ENCODE results near the gene NAA40.
A peak's percentile ranks its signal among the peaks of the same experiment; 100 is the strongest.

Gene NAA40

DNA sequence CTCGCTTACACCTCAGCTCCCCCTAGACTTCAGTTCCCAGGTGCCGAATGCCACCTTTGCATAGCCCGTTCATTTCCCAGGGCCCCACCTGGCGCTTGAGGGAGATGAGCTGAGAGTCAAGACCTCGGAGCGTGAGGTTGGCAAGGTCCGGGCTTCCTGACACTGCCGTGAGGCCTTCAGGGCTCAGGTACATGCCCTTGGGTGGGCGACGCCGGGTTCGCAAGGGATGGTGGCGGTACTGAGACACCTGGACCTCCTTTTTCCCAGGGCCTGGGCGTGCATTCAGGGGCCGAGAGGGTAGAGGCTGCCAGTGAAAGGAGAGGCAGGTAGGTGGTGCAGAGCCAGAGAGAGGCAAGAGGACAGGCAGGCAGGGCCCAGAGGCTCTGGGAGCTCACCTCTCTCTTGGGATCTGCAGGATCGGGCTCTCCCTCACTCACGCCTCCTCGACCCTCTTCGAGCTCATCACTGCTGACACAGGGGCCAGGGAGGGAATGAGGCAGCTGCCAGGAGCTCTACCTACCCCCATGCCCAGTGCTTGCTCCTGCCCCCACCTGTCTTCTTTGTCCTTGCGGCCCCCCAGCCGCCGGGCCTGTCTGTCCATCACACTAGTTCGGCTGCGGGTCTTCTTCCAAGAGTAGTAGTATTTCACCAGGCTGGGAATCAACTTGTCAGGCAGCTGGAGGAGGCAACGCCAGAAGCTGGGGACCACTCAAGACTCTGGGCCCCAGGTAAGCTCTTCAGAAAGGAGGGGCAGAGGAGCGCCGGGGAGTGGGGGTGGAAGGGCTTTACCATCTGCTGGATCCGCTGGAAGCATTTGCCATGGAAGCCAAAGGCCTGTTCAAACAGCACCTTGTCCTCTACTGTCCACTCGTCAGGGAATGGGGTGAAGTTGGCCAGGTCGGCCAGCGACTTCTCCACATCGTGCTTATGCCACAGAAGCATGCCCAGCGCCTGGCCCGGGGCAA lies 24.7 kb upstream of the NAA40 start:
- no peak for DNase-seq (ENCODE audit: low read depth)

DNA sequence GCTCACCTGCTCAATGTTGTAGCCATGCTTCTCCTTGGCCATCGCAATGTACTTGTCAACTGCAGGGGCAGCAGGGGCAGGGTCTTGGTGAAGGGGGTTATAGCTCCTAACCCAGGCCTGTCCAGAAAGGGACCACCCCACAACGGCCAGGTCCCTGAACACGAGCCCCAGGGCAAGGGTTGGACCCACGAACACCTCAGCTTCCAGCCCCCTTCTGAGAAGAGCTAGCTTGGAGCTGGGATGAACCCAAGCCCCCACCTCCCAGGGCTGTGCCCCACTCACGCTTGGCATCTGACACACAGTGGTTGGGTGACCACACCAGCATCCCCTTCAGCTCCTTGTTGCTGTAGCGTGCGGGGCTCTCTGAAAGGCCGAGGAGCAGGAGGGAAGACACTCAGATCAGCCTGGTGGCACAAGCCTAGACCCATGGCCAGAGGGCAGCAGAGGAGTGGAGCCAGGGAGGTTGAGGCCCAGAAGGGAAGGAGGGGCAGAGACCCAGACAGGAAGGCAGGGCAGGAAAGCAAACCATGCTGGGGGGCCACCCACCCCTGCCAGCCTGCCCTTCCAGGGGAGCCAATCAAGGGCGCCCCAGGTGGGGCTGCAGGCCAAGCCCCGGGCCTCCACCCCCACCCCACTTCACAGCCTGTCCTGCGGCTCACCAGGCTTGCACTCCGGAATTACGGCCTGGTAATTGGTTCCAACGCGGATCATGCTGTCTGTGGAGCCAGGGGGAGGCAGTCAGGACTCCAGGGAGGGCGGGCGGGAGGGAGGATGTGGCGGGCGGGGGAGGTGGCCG lies 23.7 kb upstream of the NAA40 start:
- DNase-seq (ENCODE audit: low read depth), result no peak

DNA sequence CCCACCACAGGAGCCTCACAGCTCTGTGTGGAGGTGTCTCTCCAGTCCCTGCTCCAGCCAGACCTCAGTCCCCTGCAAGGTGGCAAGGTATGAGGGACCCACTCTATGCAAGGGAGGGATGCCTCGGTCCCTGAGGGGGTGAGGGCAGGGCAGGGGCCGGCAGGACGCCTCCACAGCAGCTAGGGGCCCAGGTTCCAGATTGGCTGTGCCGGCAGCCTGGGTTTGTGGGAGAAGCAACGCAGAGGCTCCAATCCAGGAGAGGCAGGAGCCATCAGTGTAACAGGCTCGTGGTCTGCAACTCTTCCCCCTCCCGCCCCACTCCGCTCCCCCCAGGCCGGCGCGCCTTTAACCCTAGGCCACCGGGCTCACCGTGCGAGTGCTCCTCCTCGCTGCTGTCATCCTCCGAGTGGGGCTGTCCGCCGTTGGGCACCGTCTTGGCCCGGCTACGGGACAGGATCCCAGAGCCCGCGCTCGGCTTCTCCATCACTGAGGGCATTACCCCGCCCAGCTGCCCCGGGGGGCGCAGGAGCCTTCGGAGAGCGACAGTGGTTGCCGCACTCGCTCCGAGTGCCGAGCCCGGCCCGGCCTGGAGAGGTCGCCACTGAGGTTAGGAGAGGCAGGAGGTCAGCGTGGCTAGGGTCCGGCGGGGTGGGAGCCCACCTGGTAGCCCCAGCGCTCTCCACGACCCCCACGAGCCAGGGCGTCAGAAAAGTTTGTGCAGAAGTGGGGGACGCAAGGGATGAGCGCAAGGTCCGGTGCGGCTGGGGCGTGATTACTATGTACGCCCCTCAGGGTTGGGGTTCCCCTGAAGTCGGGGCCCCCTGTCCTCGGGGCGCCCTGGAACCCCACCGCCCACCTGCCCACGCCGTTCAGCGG lies 22.6 kb upstream of the NAA40 start:
- DNase-seq (ENCODE audit: low read depth), result no peak

DNA sequence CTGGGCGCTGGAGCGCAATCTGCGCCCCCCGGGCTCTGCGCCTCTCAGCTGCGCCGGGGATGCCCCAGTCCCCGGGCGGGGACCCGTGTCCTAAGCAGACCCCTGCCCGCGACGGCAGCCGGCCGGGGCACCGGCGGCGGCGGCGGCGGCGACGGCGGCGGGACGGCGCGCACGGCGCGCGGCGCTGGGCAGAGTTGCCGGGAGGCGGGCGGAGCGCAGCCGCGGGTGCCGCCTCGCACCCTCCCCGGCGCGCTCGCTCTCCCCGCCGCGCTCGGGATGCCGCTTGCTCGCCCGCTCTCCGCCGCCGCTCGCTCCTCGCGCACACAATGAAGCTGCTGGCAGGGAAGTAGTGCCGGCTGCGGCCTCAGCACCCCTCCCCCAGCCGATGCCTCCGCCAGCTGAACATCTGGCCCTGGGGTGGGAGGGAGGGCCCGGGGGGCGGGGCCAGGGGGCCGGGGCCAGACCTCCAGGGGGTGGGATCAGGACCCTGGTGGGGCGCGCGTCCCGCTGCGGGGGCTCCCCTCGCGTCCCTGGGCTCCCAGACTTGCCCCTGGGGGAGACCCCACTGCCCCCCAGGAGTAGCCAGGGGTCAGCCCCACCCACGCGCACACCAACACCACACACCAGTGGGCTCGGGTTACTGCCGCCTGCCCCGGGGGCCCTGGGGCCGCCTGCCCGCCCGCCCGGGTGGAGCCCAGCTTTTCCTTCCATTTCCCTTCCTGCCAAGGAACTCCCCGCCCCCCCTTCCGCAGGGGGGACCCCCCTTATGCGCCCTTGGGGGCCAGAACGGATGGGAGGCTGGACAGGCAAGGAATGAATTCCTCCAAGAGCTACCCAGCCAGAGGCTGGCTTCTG lies 21.7 kb upstream of the NAA40 start, which contains the start of gene RCOR2:
Gene RCOR2, minus strand, starts transcription at position 328 of the 855 bp plus-strand sequence. CDS start 708 bp downstream, outside the sequence.
- DNase-seq (ENCODE audit: low read depth), result peak; percentile 37

DNA sequence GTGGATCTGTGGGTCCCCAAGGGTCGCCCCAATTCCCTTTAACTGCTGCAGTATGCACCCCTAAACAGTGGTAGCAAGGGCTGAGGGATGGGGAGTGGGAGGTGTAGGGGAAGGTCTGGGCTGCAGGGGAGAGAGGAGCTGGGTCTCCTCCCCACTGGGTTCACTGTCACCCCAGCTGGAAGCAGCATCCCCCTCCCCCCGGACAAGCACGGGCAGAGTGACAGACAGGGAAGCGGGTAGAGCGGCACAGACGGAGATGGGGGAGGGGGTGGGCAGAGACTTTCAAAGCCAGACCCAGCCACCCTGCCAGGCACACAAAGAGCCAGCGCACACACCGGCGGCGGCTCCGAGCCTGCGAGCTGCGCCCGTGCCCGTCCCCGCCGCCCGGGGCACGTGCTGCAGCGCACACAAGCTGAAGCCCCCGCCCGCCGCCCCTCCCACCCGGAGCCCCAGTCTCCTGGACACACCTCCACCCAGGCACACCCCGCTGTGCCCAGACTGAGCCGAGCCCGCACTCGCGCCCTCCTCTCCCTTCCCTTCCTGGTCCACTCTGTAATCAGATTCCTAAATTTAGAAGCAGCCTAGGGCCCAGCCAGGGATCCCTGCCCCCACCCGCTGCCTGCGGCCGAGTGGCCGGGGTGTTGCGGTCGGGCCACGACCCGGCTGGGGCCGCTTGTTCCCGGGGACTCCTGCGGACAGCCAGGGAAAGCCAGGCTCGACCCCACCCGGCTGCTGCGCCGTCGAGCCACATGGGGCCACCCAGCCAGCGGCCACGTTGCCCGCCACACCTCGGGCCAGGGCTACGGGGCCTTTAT lies 20.9 kb upstream of the NAA40 start:
- DNase-seq (ENCODE audit: low read depth), result peak; percentile 14

DNA sequence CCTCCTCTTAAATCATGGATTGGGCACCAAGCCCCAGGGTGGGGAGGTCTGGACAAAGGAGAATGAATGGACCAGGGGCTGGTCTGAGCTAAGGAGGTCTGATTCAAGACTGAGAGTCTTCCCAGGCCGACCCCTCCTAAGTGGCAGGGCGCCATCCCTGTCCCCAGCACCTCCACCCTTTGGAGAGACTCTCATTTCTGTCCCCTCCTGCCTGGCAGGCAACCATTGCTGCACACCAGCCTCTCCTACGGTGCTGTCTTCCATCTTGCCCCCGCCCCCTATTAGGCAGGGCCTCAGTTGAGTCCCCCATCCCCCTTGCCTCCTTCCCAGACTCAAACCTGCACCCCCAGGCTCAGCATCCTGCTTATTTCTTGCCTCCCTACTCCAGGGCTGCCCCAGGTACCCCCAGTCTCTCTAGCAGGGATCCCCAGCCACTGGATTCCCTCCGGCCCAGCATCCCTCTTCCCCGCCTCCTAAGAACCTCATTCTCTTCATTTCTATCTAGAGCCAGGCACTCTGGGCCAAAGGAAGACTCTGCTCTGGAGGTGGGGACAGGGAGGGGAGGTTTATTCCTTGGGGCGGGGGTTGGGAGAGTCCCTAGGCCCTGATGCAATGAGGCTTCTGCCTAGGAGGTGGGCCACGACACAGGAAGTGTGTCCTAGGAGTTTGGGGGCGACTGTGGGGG lies 20.2 kb upstream of the NAA40 start:
- DNase-seq (ENCODE audit: low read depth), result no peak

DNA sequence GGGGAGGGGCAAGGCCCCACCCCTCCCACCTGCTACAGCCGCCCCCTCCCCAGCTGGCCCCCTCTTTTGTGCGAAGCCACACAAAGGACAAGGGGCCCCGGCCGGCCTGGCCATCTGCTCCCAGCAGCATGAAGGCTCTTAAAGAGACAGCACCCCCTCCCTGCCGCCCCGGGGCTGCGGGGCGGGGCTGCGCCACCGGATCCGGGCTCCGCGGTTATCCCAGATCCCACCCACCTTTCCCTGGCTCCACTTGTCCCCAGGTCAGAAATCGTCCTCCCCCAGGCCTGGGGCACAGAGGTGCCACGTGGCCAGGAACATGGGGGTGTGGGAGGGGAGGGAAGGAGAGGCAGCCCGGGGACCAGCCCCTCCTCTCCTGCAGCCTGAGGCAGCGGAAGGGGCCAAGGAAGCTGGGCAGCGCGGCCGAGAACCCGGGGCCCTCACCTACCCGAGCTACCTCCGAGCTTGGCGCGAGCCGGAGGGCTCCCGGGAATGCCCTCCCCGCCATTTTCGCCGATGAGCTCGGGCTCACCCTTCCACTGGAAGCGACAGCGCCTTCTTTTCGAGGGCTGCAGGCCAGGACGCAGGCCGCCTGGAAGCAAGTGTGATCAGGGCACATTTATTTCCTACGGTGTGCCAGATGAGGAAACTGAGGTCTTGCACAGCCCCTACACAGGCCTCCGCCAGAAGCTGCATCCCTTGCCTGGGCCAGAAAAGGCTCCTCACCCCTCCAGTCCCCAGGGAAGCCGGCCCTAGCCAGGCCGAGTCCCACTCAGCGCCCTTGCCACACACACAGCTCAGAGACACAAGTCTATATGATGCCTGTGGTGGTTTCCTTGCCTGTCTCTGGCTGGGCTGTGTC lies 19.3 kb upstream of the NAA40 start:
- no peak for DNase-seq (ENCODE audit: low read depth)

DNA sequence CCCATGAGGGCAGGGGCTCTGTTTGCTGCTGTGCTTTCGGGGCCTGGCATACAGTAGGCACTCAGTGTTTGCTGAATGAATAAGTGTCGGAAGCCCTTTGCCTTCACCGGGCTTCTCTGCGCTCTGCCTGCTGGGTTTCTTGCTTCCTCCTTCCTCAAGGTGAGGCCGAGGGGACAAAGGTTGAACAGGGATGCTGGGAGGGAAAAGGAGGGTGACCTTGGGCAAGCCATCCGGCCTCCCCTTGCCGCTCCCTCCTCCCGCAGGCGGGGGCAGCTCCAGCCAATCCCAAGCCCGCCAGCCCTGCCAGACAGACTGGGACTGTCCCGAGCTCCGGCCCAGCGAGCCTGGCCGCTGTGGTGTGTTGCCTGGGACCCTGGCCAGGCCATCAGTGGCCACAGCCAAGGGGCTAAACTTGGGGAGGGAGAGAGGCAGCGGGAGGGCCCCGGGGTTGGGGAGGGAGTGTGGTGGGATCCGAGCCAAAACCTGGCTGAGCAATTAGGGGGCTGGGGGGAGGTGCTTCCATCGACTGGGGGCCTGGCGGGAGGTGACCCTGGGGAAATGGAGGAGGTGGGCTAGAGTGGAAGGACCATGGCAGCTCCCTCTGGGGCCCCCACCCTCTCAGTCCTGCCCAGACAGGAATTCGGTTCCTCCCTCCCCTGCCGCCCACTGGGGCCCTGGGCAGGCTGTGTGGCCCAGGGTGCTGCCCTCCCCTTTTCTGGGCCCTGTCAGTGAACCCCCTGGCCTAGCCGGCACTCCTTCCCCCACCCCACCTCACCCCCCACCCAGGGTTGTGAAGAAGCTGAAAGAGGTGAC lies 18.5 kb upstream of the NAA40 start:
- DNase-seq (ENCODE audit: low read depth), result no peak

DNA sequence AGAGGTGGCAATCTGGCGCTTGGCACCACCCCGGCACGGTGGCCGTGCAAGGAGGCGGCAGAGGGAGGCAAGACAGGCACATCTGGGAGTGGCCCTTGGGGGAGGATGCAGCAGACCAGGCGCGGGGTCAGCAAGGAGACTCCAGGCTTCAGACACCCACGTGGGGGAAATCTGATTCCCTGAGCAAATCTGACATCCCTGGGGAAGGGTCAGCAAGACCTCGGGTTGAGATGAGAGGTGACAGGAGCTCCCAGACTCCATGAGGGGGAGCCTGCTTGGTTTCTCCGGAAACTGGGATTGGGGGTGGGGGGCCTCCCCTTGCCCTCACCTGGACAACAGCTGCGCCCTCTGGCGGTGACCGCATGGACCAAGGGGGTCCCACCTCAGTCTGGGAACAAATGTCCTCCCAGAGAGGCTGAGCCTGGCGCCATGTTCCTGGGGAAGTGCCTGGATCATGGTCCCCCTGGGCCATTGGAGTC lies 17.8 kb upstream of the NAA40 start:
- no peak for DNase-seq (ENCODE audit: low read depth)

DNA sequence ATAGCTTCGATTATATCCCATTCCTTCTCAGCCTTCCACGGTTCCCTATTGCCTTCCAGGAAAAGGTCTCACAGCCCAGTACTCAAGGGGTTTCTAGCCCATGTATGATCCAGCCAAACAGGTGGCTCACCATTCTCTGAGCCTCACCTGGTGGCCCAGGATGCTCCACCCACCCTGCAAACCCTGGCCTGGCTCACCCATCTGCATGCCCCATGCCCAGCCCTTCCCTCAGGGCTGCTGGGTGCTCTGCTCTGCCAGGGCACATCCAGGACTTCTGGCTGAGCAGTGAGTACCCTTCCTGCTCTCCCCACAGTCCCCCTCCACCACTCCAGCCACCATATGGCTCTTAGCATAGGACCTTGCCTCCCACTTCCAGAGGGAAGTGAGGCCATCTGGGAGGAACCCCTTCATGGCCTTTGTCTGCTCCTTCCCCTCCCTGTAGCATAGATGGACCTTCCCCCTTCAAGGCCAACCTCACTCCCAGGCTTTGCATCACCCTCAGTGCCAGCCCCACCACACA lies 16.1 kb upstream of the NAA40 start:
- DNase-seq (ENCODE audit: low read depth), result no peak

DNA sequence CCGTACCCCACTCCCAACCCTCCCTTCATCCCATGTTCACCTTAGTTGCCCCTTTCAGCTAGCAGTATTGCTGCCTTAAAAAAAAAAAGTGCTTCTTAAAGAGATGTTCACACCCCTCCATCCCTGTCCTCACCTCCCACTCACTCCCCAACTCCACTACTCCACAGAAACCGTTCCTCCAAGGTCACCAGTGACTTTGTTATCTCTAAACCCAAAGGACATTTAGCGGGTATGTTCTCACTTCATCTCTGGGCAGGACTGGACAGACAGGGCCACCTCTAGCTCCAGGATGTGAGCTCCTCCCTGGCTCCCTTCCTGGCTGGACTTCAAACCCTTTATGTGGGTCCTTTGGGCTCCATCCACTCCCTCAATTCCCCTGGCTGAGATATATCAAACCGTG lies 15.5 kb upstream of the NAA40 start:
- no peak for DNase-seq (ENCODE audit: low read depth)

DNA sequence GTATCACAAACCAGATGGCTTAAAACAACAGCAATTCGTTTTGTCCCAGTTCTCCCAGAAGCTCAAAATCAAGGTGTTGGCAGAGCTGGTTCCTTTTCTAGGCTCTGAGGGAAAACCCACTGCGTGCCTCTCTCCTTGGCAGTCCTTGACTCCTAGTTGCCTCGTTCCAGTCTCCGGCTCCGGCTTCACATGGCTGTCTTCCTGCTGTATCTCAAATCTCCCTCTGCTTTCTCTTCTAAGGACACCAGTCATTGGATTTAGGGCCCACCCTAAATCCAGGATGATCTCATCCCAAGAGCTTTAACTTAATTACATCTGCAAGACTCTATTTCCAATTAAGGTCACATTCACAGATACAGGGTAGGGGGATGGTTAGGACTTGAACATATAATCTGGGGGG lies 9.2 kb upstream of the NAA40 start:
- no peak for DNase-seq (ENCODE audit: low read depth)

DNA sequence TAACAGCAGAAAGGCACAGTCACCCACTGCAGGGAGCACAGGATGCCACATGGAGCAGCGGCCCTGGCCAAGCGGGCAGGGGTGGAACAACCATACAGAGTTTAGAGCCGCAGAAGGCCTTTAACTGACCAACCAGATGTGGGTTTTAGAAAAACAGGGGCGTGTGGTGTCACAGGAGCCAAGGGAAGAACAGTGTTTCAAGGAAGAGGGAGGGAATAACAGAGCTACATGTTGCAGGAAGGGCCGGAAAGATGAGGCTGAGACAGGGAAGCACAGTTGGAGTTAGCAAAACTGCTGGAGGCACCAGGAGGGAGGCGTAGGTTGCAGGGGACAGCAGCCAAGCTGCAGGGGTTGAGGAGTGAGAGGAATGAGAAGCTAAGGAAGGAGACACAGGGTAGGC lies 7.8 kb upstream of the NAA40 start:
- DNase-seq (ENCODE audit: low read depth), result no peak

DNA sequence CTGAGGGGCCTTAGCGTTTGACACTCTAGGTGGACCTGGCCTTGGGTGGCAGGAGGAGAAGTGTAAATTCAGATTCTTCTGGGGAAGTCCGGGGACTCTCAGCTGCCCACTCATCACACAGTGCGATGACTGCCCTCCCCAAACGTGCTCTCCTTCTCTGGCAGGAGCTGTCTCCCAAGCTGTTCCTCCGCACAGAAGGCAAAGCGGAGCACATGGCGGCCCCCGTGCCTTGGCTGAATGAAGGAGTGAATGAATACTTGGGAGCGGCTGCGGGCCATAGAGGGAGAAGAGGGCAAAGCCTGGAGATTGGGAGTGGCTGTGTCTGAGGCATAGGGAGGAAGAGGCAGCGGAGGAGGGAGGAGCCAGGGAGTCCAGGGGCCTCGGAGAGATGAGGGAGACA lies 6.9 kb upstream of the NAA40 start:
- DNase-seq (ENCODE audit: low read depth), result no peak

DNA sequence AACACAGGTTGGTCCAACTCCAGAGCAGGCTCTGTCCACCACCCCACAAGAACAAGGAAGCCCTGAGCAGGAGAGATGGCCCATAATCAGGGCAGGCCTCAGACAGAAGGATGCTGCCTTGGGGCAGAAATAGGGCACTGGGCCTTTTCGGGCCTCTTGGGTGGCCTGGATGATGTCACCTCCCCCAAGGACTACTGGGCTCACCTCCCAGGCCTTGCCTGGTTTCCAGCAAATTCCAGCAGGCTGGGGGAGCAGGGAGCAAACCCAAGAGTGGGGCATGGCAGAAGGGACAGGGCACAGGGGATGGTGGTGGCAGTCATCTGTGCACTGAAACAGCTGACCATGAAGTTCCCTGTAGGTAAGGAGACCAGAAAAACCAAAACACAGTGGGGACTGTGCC lies 5.3 kb upstream of the NAA40 start:
- DNase-seq (ENCODE audit: low read depth), result no peak

DNA sequence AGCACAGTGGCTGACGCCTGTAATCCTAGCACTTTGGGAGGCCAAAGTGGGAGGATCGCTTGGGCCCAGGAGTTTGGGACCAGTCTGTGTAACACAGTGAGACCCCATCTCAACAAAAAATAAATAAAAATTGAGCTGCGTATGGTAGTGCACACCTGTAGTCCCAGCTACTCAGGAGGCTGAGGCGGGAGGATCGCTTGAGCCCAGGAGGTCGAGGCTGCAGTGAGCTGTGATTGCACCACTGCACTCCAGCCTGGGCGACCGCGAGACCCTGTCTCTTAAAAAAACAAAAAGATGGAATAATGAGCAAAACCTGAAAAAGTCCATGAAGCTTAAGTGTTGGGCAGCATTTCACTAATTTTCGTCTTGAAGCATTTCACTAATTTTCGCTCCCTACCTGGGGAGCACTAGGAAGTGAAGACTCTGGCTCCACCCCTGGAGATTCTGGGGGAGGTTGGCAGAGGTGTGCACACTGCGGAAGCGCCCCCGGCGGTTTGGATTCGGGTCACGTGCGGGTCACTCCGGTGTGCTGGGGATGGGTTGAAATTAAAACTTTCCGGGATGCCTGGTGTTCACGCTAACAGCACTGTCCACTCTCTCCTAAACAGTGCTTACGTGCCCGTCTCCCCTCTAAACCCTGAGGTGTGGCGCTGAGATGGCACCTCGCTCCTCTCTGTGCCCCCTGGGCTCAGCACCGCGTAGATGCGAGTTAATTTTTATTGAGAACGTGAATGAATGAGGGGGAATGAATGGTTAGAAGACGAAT lies 906 bp upstream of the NAA40 start:
- DNase-seq (ENCODE audit: low read depth), result no peak
